ENCODE measurements around the gene LRP6.
"Not testable (repeated sequence)": the region's sequence is repeated elsewhere in the genome, so short reads cannot be mapped to it uniquely, and the experiment has no call there.

The LRP6 gene

DNA sequence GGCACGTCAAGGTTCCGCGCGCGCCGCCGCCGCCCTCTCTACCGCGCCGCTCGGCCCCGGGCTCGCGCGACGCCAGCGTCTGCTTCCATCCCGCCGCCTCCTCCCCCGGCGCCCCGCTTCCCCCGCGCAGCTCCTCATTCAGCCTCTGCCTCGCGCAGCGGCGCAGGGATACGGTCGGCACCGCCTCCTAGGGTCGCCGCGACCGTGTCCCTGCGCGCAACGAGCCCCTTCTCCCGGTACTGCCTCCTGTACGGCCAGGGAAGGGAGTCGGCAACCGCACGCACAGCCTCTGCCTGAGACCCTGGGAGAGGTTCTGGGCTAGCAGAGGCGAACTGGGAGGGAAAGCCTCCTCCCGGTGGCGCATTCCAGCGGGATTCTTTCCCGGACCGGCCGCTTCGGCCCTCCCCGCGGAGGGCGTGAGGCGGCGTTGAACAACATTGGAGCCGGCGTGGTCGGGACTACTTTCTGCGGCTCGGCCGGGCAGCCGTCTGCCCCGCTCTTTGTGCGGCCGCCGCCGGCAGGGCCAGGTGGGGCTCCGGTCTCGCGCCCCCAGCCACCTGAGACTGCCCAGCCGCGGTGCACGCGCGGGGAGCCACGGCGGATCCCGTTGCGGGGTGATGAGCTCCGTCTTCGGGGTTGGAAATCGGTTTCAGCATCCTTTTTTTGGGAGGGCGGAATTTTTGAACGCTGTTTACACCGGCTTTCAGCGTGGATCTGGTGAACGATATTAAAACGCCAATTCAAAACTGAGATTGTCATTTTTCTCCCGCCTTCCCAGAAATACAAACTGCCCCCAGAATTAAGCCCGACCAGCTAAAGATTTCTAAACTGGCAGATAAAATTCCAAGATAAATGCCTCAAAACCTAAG lies at the start of gene LRP6:
TSS of gene LRP6 (minus strand) at position 172 of the 869 bp plus-strand sequence. CDS start 309 bp downstream, outside the sequence.
- peak in 1 of 2 experiments; percentile 34 for DNase-seq

DNA sequence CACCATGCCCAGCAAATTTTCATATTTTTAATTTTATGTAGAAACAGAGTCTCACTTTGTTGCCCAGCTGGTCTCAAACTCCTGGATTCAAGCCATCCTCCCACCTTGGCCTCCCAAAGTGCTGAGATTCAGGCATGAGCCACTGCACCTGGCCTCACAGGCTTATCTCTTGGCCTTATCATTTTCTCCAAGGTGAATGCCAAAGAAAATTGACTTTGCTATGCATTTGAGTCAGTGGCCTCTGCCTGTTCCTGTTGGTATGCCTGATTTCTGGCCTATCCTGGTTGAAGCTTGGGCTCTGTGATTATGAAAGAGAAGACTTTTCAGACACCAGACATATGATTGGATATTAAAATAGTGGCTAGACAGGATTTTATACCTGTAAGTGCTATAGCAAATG lies 49.0 kb upstream of the LRP6 start:
- no peak for DNase-seq

DNA sequence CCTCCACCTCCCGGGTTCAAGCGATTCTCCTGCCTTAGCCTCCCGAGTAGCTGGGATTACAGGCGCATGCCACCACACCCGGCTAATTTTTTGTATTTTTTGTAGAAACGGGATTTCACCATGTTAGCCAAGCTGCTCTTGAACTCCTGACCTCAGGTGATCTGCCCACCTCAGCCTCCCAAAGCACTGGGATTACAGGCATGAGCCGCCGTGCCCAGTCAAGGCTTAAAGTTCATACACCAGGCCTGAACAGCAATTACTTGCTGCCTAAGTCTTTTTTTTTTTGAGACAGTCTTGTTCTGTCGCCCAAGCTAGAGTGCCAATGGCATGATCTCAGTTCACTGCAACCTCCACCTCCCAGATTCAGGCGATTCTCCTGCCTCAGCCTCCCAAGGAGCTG lies 43.9 kb upstream of the LRP6 start:
- not testable (repeated sequence) for DNase-seq

DNA sequence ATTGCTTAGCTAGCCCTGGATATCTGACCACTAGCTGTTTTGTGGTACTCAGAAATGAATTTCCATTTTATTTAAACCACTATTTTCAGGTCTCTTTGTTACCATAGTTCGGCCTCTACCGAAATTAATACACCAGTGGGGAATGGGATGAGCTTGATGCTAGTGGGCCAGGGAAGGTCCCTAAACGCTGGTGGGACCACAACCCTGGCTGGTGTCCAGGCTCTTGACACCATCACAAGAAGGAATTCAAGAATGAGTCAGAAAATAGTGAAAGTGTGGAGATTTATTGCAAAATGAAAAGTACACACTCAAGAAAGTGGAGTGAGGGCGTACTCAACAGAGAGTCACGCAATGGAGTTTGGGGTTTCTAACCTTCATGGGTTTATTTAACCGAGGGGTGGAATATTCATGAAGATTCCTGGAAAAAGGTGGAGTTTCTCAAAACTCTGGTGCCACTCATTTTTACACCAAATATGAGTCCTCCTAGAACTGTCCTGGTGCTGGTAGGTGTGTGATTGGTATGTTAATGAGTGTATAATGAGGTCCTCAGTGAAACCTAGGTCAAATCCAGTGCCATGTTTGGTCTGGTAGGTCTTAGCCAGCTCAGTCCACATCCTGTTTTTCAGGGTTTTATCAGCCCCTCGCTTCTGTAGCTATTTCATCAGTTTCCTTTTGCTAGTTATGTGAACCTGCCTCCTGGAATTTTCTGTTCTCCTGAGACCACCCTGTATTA lies 38.9 kb upstream of the LRP6 start:
- DNase-seq = no peak

DNA sequence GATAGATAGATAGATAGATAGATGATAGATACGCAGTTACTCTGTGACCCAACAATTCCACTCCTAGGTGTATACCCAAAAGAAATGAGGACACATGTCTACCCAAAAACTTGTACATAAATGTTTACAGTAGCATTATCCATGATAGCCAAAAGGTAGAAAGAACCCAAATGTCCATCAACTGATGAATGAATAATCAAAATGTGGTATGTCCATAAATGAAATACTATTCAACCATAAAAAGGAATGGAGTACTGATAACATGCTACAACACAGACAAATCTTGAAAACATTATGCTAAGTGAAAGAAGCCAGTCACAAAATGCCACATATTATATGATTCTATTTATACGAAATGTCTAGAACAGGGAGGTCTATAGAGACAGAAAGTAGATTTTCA lies 36.1 kb upstream of the LRP6 start:
- DNase-seq = no peak

DNA sequence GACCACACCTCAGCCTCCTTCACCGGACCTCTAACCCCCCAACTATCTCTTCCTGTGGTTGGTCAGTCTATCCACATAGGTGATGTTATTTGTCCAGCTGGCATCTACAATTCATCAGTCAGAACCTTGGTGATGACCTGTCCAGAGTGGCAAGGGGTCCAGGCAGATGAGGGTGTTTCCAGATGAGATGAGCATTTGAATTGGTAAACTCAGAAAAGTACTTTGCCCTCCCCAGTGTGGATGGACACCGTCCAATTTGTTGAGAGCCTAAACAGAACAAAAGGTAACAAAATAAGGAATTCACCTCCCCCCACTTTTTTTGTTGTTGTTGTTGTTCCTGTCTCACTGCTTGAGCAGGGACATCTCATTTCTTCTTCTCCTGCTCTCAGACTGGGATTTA lies 34.3 kb upstream of the LRP6 start:
- no peak for DNase-seq

DNA sequence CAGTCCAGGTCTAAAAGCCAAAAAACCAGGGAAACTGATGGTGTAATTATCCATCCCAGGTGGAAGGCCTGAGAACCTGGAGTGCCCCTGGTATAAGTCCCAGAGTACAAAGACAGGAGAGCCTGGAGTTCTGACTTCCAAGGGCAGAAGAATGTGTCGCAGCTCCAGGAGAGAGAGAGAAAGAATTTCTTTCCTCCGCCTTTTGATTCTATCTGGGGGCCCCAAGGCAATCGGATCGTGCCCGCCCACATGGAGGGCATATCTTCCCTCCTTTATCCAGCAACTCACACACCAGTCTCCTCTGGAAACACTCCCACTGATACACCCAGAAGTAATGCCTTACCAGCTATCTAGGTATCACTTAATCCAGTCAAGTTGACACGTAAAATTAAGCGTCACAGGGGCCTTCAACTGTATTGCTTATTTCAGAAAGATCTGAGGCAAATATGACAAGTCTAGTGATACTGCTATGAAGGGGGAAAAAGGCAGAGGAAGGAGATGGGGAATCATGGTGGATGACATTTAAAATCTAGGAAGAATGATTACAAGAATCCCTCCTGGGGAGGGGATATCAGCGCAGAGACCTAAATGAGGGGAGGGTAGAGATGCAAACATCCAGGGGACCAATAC lies 30.5 kb upstream of the LRP6 start:
- no peak for DNase-seq

DNA sequence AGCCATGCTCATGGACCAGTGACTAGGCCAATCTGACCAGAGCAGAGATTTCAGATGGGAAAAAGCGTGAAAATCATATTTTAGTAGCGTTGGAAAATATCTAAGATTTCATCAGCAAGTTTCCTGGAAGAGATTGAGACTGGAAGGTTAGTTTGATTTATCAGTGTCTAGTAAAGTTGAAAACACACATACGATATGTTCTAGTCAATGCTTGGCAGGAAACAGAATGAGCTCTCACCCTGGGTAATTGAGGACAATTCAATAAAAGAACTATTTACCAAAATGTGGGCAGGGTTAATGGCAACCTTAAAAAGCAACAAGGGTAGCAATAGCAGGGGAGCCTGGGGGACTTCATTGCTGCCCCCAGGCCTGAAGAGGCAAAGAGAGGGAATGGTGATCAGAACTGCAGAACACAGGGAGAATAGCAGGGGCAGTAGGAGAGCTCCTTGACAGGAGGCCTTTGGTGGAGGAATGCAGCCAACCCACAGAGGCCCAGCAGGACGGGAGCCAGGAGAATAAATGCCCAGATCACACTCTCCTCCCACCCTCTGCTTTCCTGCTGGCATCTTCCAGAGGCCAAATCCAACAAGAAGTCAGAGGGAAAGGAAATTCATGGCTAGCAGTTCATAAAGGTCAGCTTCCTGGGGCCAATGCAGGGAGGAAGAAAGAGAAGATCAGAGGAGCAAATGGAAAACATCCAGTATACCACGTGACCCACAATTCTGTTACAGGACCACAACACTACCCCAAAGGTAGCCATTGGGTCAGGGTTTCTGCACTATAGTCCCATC lies 27.6 kb upstream of the LRP6 start:
- DNase-seq = no peak

DNA sequence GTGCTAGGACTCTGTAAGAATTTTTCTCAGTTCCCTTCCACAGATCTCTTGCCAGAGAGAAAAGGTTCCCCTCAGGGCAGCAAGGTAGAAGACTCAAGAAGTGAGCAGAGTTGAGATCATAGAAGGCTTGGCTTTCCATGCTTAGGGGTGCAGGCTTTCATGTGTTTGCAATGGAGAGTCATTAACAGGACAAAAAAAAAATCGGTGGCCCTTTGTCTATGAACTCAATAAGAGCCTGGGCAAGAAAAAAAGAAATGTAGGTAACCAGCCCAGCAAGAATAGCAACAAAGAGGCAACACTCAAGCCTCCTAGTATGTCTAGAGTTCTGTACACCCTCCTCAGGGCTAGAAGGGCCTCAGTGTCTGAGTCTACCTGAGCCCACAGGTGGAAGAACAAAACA lies 23.4 kb upstream of the LRP6 start:
- DNase-seq = no peak

DNA sequence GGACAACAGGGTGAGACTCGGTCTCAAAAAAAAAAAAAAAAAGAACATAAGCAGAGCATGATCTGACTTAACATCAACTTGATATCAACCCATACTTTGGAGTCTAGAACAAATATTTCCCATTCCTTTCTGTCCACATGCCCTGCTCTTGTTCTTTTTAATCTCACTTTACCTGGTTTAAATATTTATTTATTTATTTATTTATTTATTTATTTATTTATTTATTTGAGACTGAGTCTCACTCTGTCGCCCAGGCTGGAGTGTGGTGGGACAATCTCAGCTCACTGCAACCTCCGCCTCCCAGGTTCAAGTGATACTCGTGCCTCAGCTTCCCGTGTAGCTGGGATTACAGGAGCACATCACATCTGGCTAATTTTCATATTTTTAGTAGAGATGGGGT lies 19.6 kb upstream of the LRP6 start:
- DNase-seq = no peak

DNA sequence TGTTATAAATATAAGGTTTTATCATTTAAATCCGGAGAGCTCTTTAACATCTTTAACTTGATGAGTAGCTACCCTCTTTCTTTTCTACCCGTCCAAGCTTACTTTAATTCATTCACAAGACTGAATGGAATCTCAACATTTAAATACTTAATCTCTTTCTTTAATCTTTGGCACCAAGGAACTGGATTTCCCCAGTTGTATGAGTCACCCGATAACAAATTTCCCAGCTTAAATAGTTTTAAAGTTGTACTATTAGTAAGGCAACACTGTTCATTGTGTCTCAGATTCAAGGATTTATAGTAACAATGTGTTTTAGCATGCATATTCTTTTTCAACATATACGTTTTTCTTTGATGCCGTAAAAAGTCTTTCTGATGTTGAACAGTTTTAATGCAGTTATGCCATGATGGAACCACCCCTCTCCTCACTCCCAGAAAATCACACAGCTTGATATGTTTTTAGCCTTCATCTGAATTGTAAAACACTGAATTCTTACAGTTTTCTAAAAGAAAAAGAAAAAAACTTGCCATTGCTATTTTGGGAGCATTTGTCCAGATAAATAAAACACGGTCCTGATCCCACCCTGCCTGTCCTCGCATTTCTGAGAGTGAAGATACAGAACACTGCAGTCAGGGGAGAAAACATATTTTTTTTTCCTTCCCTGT lies 16.0 kb upstream of the LRP6 start:
- no peak for DNase-seq

DNA sequence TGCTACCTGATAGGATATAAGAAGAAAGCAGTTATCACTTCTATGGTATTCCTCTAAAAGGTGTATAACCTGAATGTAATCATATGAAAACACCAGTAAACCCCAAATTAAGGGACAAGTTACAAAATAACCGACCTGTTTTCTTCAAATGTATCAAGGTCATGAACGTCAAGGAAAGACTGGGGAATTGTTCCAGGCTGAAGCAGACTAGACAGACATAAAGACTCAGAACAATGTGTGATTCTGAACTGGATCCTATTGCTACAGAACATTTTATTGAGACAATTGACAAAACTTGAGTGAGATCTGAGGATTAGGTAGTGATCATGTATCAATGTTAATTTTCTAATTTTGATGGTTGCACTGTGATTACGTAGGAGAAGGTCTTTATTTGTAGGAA lies 15.4 kb upstream of the LRP6 start:
- no peak for DNase-seq

DNA sequence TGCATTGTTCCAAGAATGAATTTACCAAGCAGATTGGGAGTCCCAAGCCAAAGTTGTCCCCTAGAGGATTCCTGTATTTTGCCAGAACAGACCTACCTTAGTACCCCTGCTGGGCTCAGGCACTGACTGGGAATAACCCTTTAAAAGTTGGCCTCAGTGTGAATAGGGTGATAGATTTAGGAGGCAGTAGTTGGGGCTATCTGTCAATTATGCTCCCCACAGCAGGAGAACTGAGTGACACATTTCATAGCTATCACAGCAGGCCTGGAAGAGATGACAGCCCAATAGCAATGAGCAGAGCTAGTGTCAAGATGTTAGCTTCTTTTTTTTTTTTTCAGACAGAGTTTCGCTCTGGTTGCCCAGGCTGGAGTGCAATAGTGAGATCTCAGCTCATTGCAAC lies 14.3 kb upstream of the LRP6 start:
- no peak for DNase-seq

DNA sequence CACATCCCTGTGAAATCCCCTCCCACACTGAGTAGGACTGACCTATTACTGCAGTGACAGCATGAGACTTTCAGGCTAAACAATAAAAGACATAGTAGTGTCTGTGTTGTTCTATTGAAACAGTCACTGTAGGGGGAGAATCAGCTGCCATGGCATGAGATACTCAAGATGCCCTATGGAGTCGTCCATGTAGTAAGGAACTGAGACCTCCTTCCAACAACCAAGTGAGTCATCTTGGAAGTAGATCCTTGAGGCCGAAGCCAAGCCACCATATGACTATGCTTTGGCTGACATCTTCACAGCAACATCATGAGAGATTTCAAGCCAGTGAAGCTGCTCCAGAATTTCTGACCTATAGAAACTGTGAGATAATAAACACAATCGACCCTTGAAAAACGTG lies 12.1 kb upstream of the LRP6 start:
- DNase-seq = no peak

DNA sequence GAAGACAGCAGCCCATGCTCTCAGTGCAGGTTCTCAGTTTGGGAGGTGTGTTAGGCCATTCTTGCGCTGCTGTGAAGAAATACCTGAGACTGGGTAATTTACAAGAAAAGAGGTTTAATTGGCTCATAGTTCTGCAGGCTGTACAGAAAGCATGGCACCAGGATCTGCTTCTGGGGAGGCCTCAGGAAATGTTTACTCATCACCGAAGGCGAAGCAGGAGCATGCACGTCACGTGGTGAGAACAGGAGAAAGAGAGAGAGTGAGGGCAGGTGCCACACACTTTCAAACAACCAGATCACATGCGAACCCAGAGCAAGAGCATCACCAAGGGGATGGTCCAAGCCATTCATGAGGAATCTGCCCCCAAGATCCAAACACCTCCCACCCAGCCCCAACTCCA lies 9.0 kb upstream of the LRP6 start:
- DNase-seq = no peak

DNA sequence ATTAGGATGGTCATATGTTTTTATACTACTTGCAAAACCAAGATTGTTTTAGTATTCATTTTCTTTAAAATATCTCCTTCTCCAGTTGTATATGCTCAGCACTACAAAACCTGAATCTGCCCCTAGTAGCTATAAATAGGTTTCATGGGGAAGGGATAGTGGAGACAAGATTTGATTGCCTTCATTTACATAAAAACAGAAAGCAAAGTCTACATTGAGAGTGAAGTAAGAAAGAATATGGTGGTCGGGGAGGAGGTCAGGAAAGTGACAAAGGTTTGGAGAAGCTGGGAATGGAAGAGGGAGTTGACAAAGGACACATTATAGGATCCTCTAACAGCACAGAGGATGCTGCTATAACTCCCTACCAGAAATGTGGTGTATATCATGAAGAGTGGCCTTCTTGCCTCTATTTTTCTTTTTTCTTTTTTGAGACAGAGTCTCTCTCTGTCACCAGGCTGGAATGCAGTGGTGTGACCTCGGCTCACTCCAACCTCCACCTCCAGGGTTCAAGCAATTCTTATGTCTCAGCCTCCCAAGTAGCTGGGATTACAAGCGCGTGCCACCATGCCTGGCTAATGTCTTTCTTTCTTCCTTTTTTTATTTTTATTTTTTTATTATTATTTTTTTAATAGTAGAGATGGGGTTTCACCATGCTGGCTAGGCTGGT lies 6.6 kb upstream of the LRP6 start:
- DNase-seq = no peak

DNA sequence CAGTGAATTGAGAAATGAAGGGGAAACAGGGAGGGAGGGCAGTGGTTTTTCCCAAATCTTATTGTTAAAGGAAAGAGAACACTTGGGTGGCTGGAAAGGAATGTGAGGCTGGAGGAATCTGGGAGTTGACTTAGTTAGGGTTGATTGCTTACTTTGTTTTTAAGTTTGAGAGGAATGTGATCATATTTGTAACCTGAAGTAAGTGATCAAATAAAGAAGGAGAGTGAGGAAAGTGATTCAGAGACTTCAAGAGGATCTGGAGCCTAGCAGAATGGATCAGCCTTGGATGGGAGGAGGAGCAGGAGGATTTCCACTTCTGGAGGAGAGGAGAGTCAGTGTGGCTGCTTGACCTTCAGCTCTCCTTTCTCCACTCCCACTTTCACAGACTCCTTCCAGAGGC lies 6.0 kb upstream of the LRP6 start:
- DNase-seq = no peak

DNA sequence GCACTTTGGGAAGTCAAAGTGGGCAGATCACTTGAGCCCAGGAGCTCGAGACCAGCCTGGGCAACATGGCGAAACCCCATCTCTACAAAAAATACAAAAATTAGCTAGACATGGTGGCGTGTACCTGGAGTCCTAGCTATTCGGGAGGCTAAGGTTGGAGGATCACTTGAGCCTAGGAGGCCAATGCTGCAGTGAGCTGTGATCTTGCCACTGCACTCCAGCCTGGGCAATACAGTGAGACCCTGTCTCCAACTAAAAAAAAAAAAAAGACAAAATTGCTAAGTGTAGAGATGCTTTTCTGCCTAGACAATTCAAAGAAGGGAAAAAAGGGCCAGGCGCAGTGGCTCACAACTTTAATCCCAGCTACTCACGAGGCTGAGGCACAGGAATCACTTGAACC lies 3.4 kb upstream of the LRP6 start:
- no peak for DNase-seq

DNA sequence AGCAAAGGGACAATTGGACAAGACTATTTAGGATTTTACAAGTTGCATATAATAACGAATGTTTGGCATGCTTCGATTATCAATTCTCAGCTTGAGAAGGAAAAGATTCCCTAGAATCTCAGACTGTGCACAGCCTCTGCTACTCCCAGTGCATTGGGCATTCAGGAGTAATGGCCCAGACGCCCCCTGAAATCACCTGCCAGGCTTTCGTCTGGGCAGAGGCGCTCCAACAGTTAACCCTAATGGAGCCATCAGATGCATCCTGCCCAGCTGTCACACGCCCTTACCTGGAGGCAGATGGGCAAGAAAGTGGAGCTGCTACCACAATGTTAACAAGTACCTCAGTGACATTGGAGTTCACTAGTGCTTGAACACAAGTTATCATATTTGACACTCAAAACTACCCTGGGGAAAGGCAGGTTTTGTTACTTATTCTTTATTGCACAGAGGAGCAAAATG lies 927 bp upstream of the LRP6 start:
- no peak for DNase-seq

DNA sequence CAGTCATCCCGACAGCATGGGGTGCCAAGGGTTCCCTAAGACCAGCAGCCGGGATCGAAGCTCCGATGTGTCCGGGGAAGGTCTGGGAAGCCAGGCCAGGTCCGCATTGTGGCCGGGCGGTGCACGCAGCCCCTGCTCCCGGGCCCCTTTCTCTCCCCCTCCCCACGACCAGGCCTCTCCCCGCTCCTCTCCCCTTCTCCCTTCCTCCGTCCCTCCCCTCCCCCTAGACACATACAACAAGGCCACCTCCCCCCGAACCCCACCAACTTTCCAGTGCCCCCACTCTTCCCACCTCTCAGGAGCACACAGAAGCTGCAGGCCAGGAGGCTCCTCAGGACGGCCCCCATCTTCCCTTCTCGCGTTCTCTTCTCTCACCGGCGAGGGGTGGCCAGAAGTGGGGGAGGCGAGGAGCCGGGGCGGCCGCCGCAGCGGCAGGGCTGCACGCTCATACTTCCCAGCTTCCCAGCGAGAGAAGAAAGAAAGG lies 413 bp downstream of the LRP6 start:
- DNase-seq = no peak

DNA sequence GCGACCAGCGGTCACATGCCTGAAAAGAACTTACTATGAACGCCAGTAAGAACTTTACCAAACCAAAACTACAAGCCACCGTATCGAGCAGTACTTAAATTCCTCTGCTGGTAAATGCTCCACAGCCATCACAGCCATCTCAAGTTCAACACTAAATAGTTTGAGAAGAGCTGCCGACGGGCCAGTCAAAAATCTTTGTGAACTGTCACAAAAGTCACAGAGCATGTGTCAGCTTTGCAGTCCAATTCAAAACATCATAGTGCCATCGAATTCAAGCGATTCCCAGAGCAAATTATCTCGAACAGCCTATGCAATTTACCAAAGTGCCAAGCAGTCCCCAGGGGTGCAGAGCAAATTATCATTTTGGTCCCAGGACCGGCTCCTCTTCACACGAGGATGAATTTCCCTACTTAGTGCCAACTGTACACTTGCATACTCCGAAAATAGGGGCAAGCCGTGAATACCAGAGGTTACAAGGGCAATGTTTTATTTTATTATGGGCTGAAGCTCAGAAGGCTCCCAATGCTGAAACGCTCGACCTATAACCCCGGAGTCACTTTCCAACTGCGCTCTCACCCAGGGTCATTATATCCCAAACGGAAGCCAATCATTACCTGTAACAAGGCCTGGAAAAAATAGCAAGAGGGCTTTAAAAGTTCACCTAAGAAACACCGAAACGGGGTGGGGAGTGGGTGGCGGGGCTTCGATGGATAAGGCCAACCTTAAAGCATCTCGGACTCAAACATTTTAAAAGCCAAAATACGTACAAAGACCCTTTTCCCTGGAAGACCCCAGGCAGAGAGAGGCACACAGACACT lies 1.1 kb downstream of the LRP6 start:
- no peak for DNase-seq

Data from cerebellar nuclear complex (tissue), 1 donor.